ENCODE data around the gene ONECUT3. TPM values are rescaled to one million over a fixed set of nuclear protein-coding genes. Genes with fewer than 3 reads are reported as not detected.

The ONECUT3 gene
- total RNA-seq, 4 donors from 2014 or later, result not detected

DNA sequence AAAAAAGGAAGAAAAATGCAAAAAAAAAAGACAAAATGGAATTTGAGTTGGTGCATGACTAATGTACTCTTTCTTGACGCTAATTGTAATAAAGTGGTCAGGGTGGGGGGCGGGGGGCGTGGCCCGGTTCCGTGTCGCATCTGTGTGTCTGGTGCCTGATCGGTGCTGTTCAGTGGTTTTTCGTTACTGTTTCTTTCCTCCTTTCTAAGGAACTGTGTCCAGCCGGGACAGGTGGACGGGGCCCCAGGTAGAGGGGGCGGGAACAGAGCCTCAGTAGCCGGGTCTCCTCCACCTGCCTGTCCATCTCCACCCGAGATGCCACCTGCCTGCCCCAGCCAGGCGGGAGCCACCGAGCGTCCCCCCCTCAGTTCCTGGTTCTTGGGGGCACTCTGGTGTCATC, 26.3 kb downstream of the ONECUT3 start:
- Histone ChIP-seq H3K27me3 (peaks cover 2 to 99% of the 10 kb centered on the region in 2 donors), H3K4me1 (peaks cover 0 to 21% (median 0%) of the 10 kb centered on the region in 4 donors), H3K9me3 (peaks cover 0 to 43% (median 3%) of the 10 kb centered on the region in 4 donors), H3K4me3 (no peak overlapping the region), H3K36me3 (peaks cover 0 to 10% (median 0%) of the 10 kb centered on the region in 3 donors), H3K27ac (no peak overlapping the region)
- no peak for DNase-seq (ENCODE audit: low spot score in 2 of 2)
- TF ChIP-seq, protein P1, sequence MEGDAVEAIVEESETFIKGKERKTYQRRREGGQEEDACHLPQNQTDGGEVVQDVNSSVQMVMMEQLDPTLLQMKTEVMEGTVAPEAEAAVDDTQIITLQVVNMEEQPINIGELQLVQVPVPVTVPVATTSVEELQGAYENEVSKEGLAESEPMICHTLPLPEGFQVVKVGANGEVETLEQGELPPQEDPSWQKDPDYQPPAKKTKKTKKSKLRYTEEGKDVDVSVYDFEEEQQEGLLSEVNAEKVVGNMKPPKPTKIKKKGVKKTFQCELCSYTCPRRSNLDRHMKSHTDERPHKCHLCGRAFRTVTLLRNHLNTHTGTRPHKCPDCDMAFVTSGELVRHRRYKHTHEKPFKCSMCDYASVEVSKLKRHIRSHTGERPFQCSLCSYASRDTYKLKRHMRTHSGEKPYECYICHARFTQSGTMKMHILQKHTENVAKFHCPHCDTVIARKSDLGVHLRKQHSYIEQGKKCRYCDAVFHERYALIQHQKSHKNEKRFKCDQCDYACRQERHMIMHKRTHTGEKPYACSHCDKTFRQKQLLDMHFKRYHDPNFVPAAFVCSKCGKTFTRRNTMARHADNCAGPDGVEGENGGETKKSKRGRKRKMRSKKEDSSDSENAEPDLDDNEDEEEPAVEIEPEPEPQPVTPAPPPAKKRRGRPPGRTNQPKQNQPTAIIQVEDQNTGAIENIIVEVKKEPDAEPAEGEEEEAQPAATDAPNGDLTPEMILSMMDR (IDR thresholded peaks at IDR 0.05), result no peak
- WGBS, 2 donors, result 15 to 20% methylated on average over 16 of the region's 16 CpGs

DNA sequence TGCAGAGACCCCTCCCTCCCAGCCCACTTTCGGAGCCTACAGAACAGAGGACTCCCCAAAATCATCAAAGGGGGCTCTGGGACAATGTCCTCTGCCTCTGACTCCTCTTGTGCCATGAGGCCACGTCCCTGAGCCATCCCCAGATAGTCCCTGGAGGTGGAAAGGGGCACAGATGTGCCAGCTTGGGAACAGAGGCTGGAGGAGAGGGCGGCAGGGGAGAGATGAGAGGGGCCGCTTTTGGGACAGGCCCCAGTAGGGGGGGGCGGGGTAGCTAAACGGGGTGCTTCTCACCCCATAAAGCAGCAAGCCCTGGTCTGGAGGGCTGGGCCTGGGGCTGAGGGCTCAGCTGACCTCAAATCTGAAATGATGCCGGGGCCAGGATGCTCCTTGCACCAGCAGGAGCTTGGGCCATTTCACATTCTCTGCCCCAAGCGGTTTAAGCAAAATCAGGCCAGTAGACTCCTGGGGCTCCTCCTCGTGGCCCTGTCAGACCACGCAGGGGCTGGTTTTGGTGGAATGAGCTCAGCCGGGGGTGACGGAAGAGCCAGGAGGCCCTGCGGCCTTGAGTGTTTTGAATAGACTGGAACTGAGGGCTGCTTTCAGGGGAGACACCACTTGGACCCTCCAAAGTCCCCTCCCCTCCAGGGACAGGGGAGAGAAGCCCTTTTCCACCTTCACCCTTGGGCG, 27.1 kb downstream of the ONECUT3 start:
- peaks cover 2 to 97% of the 10 kb centered on the region in 2 donors for H3K27me3 ChIP-seq
- no peak for DNase-seq (ENCODE audit: low spot score in 2 of 2)
- H3K36me3 ChIP-seq, result peaks cover 0 to 4% (median 0%) of the 10 kb centered on the region in 3 donors
- 27 to 38% methylated on average over 14 of the region's 14 CpGs for WGBS, 2 donors
- no peak overlapping the region for H3K4me3 ChIP-seq
- peaks cover 0 to 35% (median 3%) of the 10 kb centered on the region in 4 donors for H3K9me3 ChIP-seq
- peaks cover 0 to 21% (median 0%) of the 10 kb centered on the region in 4 donors for H3K4me1 ChIP-seq
- TF ChIP-seq POLR2A (IDR thresholded peaks at IDR 0.05), result no peak
- no peak for TF ChIP-seq EP300 (IDR thresholded peaks at IDR 0.05)
- TF ChIP-seq, protein P1 (IDR thresholded peaks at IDR 0.05), result no peak
- no peak overlapping the region for H3K27ac ChIP-seq

DNA sequence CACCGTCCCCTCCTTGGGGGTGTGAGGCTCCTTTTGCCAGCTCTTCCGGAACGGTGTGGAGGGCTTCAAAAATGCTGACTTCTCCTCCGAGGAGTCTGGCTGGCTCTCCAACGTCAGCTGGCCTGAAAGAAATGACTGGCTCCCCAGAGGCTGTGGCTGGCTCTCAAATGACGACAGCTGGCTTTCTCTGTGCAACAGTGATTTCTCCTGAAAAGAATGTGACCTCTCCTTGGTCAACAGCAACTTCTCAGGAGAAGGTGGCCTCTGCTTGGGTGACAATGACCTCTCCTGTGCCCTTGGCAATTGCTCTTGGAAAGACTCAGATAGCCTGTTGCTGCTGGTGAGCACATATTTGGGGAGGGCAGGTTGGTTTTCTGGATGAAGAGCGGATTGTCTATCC, 29.2 kb downstream of the ONECUT3 start:
- Histone ChIP-seq H3K4me3 (no peak overlapping the region), H3K36me3 (peaks cover 0 to 4% (median 0%) of the 10 kb centered on the region in 3 donors), H3K9me3 (peaks cover 0 to 34% (median 3%) of the 10 kb centered on the region in 4 donors), H3K4me1 (peaks cover 0 to 12% (median 0%) of the 10 kb centered on the region in 4 donors), H3K27ac (no peak overlapping the region), H3K27me3 (peaks cover 0 to 90% of the 10 kb centered on the region in 2 donors)
- DNase-seq (ENCODE audit: low spot score in 2 of 2), result no peak
- TF ChIP-seq EP300 (IDR thresholded peaks at IDR 0.05) (no peak), POLR2A (IDR thresholded peaks at IDR 0.05) (no peak)
- TF ChIP-seq, protein P1 (IDR thresholded peaks at IDR 0.05), result no peak
- WGBS, 2 donors, result 72% methylated on average over 7 of the region's 7 CpGs

DNA sequence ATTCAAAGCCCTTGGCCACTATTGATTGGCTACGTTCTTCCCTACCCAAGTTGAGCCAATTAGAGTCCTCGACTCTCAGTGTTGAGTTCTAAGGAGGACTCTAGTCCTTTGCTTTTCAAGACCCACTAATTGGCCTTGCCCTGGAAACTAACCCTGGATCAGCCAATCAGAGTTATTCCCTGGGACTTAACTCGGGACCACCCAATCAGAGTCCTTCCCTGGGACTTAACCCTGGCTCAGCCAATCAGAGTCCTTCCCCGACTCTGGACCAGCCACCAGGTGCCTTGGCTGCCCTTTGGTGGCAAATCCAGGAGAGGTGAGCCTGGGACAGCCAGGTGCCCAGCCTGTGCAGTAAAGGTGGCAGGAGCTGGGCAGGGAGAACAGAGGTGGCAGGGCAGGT, 30.0 kb downstream of the ONECUT3 start:
- 81 to 87% methylated on average over 4 of the region's 4 CpGs for WGBS, 2 donors
- TF ChIP-seq, protein P1 (IDR thresholded peaks at IDR 0.05), result no peak
- TF ChIP-seq EP300 (IDR thresholded peaks at IDR 0.05) (no peak), POLR2A (IDR thresholded peaks at IDR 0.05) (no peak)

DNA sequence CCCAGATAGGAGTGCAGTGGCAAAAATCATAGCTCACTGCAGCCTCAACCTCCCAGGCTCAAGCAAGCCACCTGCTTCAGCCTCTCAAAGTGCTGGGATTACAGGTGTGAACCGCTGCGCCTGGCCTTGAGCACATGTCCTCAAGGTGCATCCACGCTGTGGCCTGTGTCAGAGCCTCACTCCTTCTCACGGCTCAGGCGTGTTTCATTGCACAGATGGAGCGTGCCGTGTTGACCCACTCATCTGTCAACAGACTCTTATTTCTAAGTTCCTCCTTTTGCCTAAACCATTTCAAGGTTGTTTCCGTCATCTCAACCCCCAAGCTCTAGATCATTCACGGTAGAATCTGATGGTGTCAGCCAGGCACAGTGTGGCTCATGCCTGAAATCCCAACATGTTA, 30.6 kb downstream of the ONECUT3 start:
- TF ChIP-seq EP300 (IDR thresholded peaks at IDR 0.05), result no peak
- Histone ChIP-seq H3K27me3 (peaks cover 0 to 90% of the 10 kb centered on the region in 2 donors), H3K9me3 (peaks cover 0 to 34% (median 3%) of the 10 kb centered on the region in 4 donors), H3K36me3 (peaks cover 0 to 4% (median 0%) of the 10 kb centered on the region in 3 donors), H3K27ac (no peak overlapping the region), H3K4me1 (peaks cover 0 to 16% (median 0%) of the 10 kb centered on the region in 4 donors), H3K4me3 (no peak overlapping the region)
- no peak for DNase-seq (ENCODE audit: low spot score in 2 of 2)
- WGBS, 2 donors, result 78 to 85% methylated on average over 9 of the region's 9 CpGs

More for the DNA sequence above, 30.0 kb downstream of the ONECUT3 start:
- H3K9me3 ChIP-seq, result peaks cover 0 to 34% (median 3%) of the 10 kb centered on the region in 4 donors
- H3K27ac ChIP-seq, result no peak overlapping the region
- H3K27me3 ChIP-seq, result peaks cover 0 to 90% of the 10 kb centered on the region in 2 donors
- H3K4me3 ChIP-seq, result no peak overlapping the region
- H3K4me1 ChIP-seq, result peaks cover 0 to 12% (median 0%) of the 10 kb centered on the region in 4 donors
- DNase-seq (ENCODE audit: low spot score in 2 of 2), result no peak
- H3K36me3 ChIP-seq, result peaks cover 0 to 4% (median 0%) of the 10 kb centered on the region in 3 donors
